GM12878 (cell line): ENCODE measurements around the gene RETSAT. TPM values are rescaled to one million over a fixed set of nuclear protein-coding genes. Genes with fewer than 3 reads are reported as not detected.

Experiments used
- ATAC-seq: fragments of 200-7000 bp; cut with Tn5 transposase; 3 replicates; pipeline ENCODE4 v1.9.1; 2020; ENCODE audit warnings: mild to moderate bottlenecking, moderate library complexity
- BruUV-seq: library from RNA; stranded (reverse); fragments of 400-500 nt; replicated peaks from 2 replicates; lab custom pipeline; 2021; lab: Mats Ljungman, UMichigan
- CTCF ChIA-PET: fragments of 300-600 bp; sonication (Branson Sonifier 250); formaldehyde crosslinking; extraction: SDS; loops from one replicate; lab custom pipeline; 2021; ENCODE audit warnings: inconsistent platforms; lab: Yijun Ruan, JAX
- POLR2A ChIA-PET: fragments of 350-600 bp; formaldehyde crosslinking; extraction: SDS; loops from one replicate; lab custom pipeline; 2021; ENCODE audit warnings: inconsistent platforms; lab: Charles Lee
- RAD21 ChIA-PET: fragments of 300-600 bp; sonication (Branson Sonifier 250); formaldehyde crosslinking; loops from one replicate; lab custom pipeline; 2023; ENCODE audit warnings: antibody characterized with exemption; ENCODE audit not compliant: unreplicated experiment; lab: Charles Lee
- SMC1A ChIA-PET: fragments of 300-600 bp; sonication (Branson Sonifier 250); formaldehyde crosslinking; loops from one replicate; lab custom pipeline; 2023; ENCODE audit not compliant: unreplicated experiment, uncharacterized antibody; lab: Charles Lee
- DNase-seq: peaks from one replicate; pipeline ENCODE4 v3.0.0-alpha.2; 2011; ENCODE audit warnings: low read depth, low spot score
- FAIRE-seq: peaks from 3 replicates; lab custom pipeline; 2011; peaks lifted over from hg19 to GRCh38; lab: Jason Lieb, UNC
- H2AFZ ChIP-seq: 2 replicates; pipeline ENCODE4 v1.6.0; 2011; ENCODE audit warnings: low read depth, low read length, control low read depth; ENCODE audit not compliant: control insufficient read depth
- H3K27ac ChIP-seq: 2 replicates; pipeline ENCODE4 v1.5.1; 2011; ENCODE audit warnings: control low read depth; ENCODE audit not compliant: control insufficient read depth, insufficient read depth
- H3K27me3 ChIP-seq, 2 experiments: replicated peaks in 1 of 2; 2 replicates each; pipeline versions ENCODE4 v1.6.0 to v1.6.1; 2011; ENCODE audit warnings: low read length in 1 of 2; ENCODE audit not compliant: control insufficient read depth in 2 of 2, insufficient read depth in 2 of 2
- H3K36me3 ChIP-seq, 2 experiments: 2 replicates each; pipeline ENCODE4 v1.5.1; 2011; ENCODE audit warnings: low read length in 1 of 2; ENCODE audit not compliant: control insufficient read depth in 2 of 2, insufficient read depth in 2 of 2
- H3K4me1 ChIP-seq: 2 replicates; pipeline ENCODE4 v1.6.1; 2011; ENCODE audit warnings: mild to moderate bottlenecking, low read length, moderate library complexity, mixed read lengths; ENCODE audit not compliant: control insufficient read depth, insufficient read depth
- H3K4me2 ChIP-seq: 2 replicates; pipeline ENCODE4 v1.6.0; 2011; ENCODE audit warnings: control low read depth; ENCODE audit not compliant: control insufficient read depth, insufficient read depth
- H3K4me3 ChIP-seq: fragments of 200-600 bp; sonication (generic); 2 replicates; pipeline ENCODE4 v1.5.1; 2016
- H3K79me2 ChIP-seq: 2 replicates; pipeline ENCODE4 v1.6.0; 2011; ENCODE audit warnings: low read length; ENCODE audit not compliant: control insufficient read depth, insufficient read depth
- H3K9ac ChIP-seq: 2 replicates; pipeline ENCODE4 v1.8.0; 2011; ENCODE audit warnings: low read length, control low read depth, mixed read lengths; ENCODE audit not compliant: control insufficient read depth, insufficient read depth
- H3K9me3 ChIP-seq: replicated peaks from 3 replicates; pipeline ENCODE4 v1.5.1; 2011; ENCODE audit warnings: mild to moderate bottlenecking, low read length; ENCODE audit not compliant: control insufficient read depth, insufficient read depth
- H4K20me1 ChIP-seq: 2 replicates; pipeline ENCODE4 v1.6.0; 2011; ENCODE audit not compliant: control insufficient read depth, insufficient read depth
- BACH1 ChIP-seq: fragments of 450-650 bp; IDR thresholded peaks from 2 replicates; pipeline ENCODE4 v1.6.1; 2017; ENCODE audit warnings: mild to moderate bottlenecking, borderline replicate concordance
- KDM1A ChIP-seq: fragments of 200-600 bp; sonication (generic); IDR thresholded peaks from 2 replicates; pipeline ENCODE4 v1.6.1; 2016; ENCODE audit warnings: borderline replicate concordance
- MAX ChIP-seq: IDR thresholded peaks from 2 replicates; pipeline ENCODE4 v1.6.1; 2012; ENCODE audit warnings: low read depth, low read length, improper control_type of control experiment
- MLLT1 ChIP-seq: fragments of 450-650 bp; IDR thresholded peaks from 2 replicates; pipeline ENCODE4 v1.6.1; 2016; ENCODE audit warnings: mild to moderate bottlenecking
- NFYA ChIP-seq: IDR thresholded peaks from 2 replicates; pipeline ENCODE4 v1.6.1; 2011; ENCODE audit warnings: low read depth, mild to moderate bottlenecking, low read length, improper control_type of control experiment, borderline replicate concordance
- RAD21 ChIP-seq: IDR thresholded peaks from 2 replicates; pipeline ENCODE4 v1.6.1; 2011; ENCODE audit warnings: mild to moderate bottlenecking, low read depth, low read length, moderate library complexity; ENCODE audit not compliant: insufficient read depth
- SKIL ChIP-seq: fragments of 450-650 bp; IDR thresholded peaks from 2 replicates; pipeline ENCODE4 v1.6.1; 2017; ENCODE audit warnings: mild to moderate bottlenecking, low read depth, inconsistent platforms; ENCODE audit not compliant: poor library complexity, severe bottlenecking
- WGBS: methylation state at CpG from one replicate; pipeline ENCODE4 v1.1.6; 2016; ENCODE audit warnings: low lambda C conversion rate; ENCODE audit not compliant: insufficient replicate concordance, insufficient coverage; ENCODE audit errors: missing lambda C conversion rate; 5-methylcytosine and 5-hydroxymethylcytosine counted together
- in situ Hi-C: fragments of 300-500 bp; cut with MboI; formaldehyde crosslinking; loops from 9 replicates; pipeline ENCODE4 v1.14.3; 2018; ENCODE audit warnings: mixed read lengths
- intact Hi-C: fragments of 100-400 bp; cut with micrococcal nuclease; formaldehyde crosslinking; loops from one replicate; pipeline ENCODE4 v1.14.2; 2022; ENCODE audit not compliant: unreplicated experiment
- polyA plus RNA-seq, 11 experiments: library from polyadenylated mRNA; depleted of rRNA in 4 of 11; unstranded in 6 of 11; stranded (reverse) in 5 of 11; fragments of >200 nt; fragmentation: Nextera tagmentation in 4 of 11; fragmentation: Illumina TruSeq in 1 of 11; extraction: Ambion mirVana in 4 of 11; extraction: Trizol in 1 of 11; gene quantifications; 1 replicate in 1 of 11; 2 replicates in 10 of 11; pipeline versions ENCODE4 v1.2.1 to v1.2.3, GENCODE V29; 2011 to 2016; ENCODE audit warnings: inconsistent platforms in 2 of 11, missing spikeins in 2 of 11, low read depth in 1 of 11
- total RNA-seq, 4 experiments: library from RNA; depleted of rRNA in 3 of 4; stranded (reverse); fragments of >200 nt in 3 of 4; fragmentation: Illumina TruSeq in 1 of 4; extraction: Trizol in 1 of 4; gene quantifications; 2 replicates each; pipeline versions ENCODE4 v1.2.1 to v1.2.3, GENCODE V29; 2013 to 2021

Gene RETSAT
- total and polyA plus RNA-seq, 10 of the 15 experiments (the other 5 are each of a cell fraction or from before 2014, with no cell fraction given), result 3.3 to 28.8 (median 22.0) TPM

GRCh38 chr2:85380048-85380447 lies 25.7 kb upstream of the RETSAT start:
- no peak for ATAC-seq

More at GRCh38 chr2:85380048-85380447, 25.7 kb upstream of the RETSAT start:
- no peak overlapping the region for H3K4me3 ChIP-seq
- FAIRE-seq (no peak), DNase-seq (no peak)
- H3K27ac ChIP-seq, result no peak overlapping the region
- no peak overlapping the region for H3K4me2 ChIP-seq
- no peaks in the 10 kb centered on the region for H4K20me1 ChIP-seq
- no peaks in the 10 kb centered on the region for H3K79me2 ChIP-seq
- in situ Hi-C loops, result no loop called here
- intact Hi-C loops, result no loop called here
- TF ChIP-seq NFYA (no peak), SKIL (no peak), KDM1A (no peak), MLLT1 (no peak), RAD21 (no peak), MAX (no peak), BACH1 (no peak)
- TF ChIP-seq, all 136 proteins: peak for 0
- 100% methylated on average over 1 of the region's 1 CpG for whole genome bisulfite sequencing
- ChIA-PET SMC1A (no interaction called here), RAD21 (no interaction called here), CTCF (interaction anchor here (0.9 kb wide), 1 partner anchor 9 kb away, joined by 3 read pairs; no protein-coding TSS in a partner anchor), POLR2A (no interaction called here)
- H2AFZ ChIP-seq, result no peak overlapping the region
- BruUV-seq, result no TSS peak
- no peaks in the 10 kb centered on the region for H3K27me3 ChIP-seq
- H3K9me3 ChIP-seq, result no peaks in the 10 kb centered on the region
- H3K4me1 ChIP-seq, result no peaks in the 10 kb centered on the region
- no peak overlapping the region for H3K9ac ChIP-seq
- peaks cover 0 to 4% of the 10 kb centered on the region in 2 experiments; a peak in 1 of 4 replicates for H3K36me3 ChIP-seq
